B cell (primary cell): ENCODE measurements around the gene LSMEM2. TPM values are rescaled to one million over a fixed set of nuclear protein-coding genes. Genes with fewer than 3 reads are reported as not detected.

Experiments used
- ATAC-seq: fragments of 200-7000 bp; cut with Tn5 transposase; one replicate; pipeline ENCODE4 v1.10.0; 2021; ENCODE audit warnings: low read depth, mild to moderate bottlenecking, moderate number of reproducible peaks, moderate library complexity
- CTCF ChIA-PET: fragments of 350-600 bp; sonication (Branson Sonifier 250); formaldehyde crosslinking; loops from one replicate; lab custom pipeline; 2021; ENCODE audit warnings: antibody characterized with exemption, inconsistent platforms; lab: Charles Lee
- POLR2A ChIA-PET: fragments of 350-600 bp; sonication (Branson Sonifier 250); formaldehyde crosslinking; loops from one replicate; lab custom pipeline; 2021; ENCODE audit warnings: antibody characterized with exemption; lab: Charles Lee
- DNase-seq: peaks from one replicate; pipeline ENCODE4 v3.0.0; 2013
- H2AFZ ChIP-seq: 2 replicates; pipeline ENCODE4 v1.6.1; 2012; ENCODE audit warnings: mild to moderate bottlenecking, low read depth, low read length; ENCODE audit not compliant: insufficient read depth, poor library complexity, severe bottlenecking
- H3K27ac ChIP-seq, 2 donors: 1 replicate in 1 of 2; 2 replicates in 1 of 2; pipeline ENCODE4 v1.5.1; 2012 to 2013; ENCODE audit warnings: low read length in 2 of 2, mild to moderate bottlenecking in 2 of 2, moderate library complexity in 1 of 2
- H3K27me3 ChIP-seq, 4 experiments: fragments of 200-600 bp in 1 of 4; sonication (generic) in 1 of 4; replicated peaks in 1 of 4; 1 replicate in 2 of 4; 2 replicates in 2 of 4; pipeline versions ENCODE4 v1.6.1 to v1.7.0; 2013 to 2016; ENCODE audit warnings: low read length in 3 of 4, mild to moderate bottlenecking in 2 of 4, mixed read lengths in 1 of 4, moderate library complexity in 1 of 4; ENCODE audit not compliant: insufficient read depth in 4 of 4, control insufficient read depth in 3 of 4; ENCODE audit errors: control extremely low read depth in 1 of 4
- H3K36me3 ChIP-seq, 2 experiments: replicated peaks in 1 of 2; 1 replicate in 1 of 2; 2 replicates in 1 of 2; pipeline versions ENCODE4 v1.6.1 to v1.7.1; 2013; ENCODE audit warnings: low read length in 1 of 2; ENCODE audit not compliant: insufficient read depth in 2 of 2, control insufficient read depth in 1 of 2; ENCODE audit errors: control extremely low read depth in 1 of 2, extremely low read depth in 1 of 2
- H3K4me1 ChIP-seq, 2 donors: fragments of 200-600 bp in 1 of 2; sonication (generic) in 1 of 2; 1 replicate in 1 of 2; 2 replicates in 1 of 2; pipeline versions ENCODE4 v1.5.1 to v1.6.1; 2013 to 2017; ENCODE audit warnings: low read length in 2 of 2; ENCODE audit not compliant: control insufficient read depth in 2 of 2, insufficient read depth in 2 of 2
- H3K4me2 ChIP-seq: replicated peaks from 2 replicates; pipeline ENCODE3; 2012; ENCODE audit warnings: mild to moderate bottlenecking, low read depth, low read length; ENCODE audit not compliant: poor library complexity, severe bottlenecking
- H3K4me3 ChIP-seq, 5 experiments: fragments of 200-600 bp in 1 of 5; sonication (generic) in 1 of 5; 1 replicate in 3 of 5; 2 replicates in 2 of 5; pipeline versions ENCODE4 v1.5.1 to v1.7.0; 2011 to 2016; ENCODE audit warnings: low read length in 4 of 5, mild to moderate bottlenecking in 4 of 5, low read depth in 2 of 5, control low read depth in 1 of 5, moderate library complexity in 1 of 5; ENCODE audit not compliant: insufficient read depth in 1 of 5; ENCODE audit errors: control extremely low read depth in 1 of 5, extremely low read depth in 1 of 5
- H3K79me2 ChIP-seq: fragments of 200-600 bp; sonication (generic); one replicate; pipeline ENCODE4 v1.6.0; 2016; ENCODE audit warnings: low read length; ENCODE audit not compliant: control insufficient read depth, insufficient read depth
- H3K9ac ChIP-seq: fragments of 200-600 bp; sonication (generic); 2 replicates; pipeline ENCODE4 v1.6.1; 2017; ENCODE audit warnings: mild to moderate bottlenecking, low read length, moderate library complexity
- H3K9me3 ChIP-seq, 3 donors: one replicate each; pipeline versions ENCODE4 v1.6.1 to v1.7.1; 2013; ENCODE audit warnings: low read length in 2 of 3; ENCODE audit not compliant: control insufficient read depth in 2 of 3, insufficient read depth in 1 of 3; ENCODE audit errors: control extremely low read depth in 1 of 3
- H4K20me1 ChIP-seq: 2 replicates; pipeline ENCODE4 v1.6.0; 2012; ENCODE audit warnings: mild to moderate bottlenecking, low read length; ENCODE audit not compliant: insufficient read depth, control insufficient read depth, poor library complexity, severe bottlenecking
- H3K27ac Mint-ChIP-seq: one replicate; pipeline ENCODE4 v1.8.0; 2021; ENCODE audit warnings: mixed read lengths
- H3K27me3 Mint-ChIP-seq: one replicate; pipeline ENCODE4 v1.8.0; 2021; ENCODE audit warnings: mixed read lengths
- H3K4me1 Mint-ChIP-seq: one replicate; pipeline ENCODE4 v1.8.0; 2021; ENCODE audit warnings: mixed read lengths
- H3K4me3 Mint-ChIP-seq: one replicate; pipeline ENCODE4 v1.8.0; 2021; ENCODE audit warnings: mixed read lengths
- H3K9me3 Mint-ChIP-seq: one replicate; pipeline ENCODE4 v1.8.0; 2022; ENCODE audit warnings: mixed read lengths; ENCODE audit not compliant: insufficient read depth
- CTCF ChIP-seq: fragments of 200-600 bp; IDR thresholded peaks from one replicate; pipeline ENCODE4 v1.8.0; 2022; ENCODE audit warnings: antibody characterized with exemption, mild to moderate bottlenecking
- EZH2 ChIP-seq: IDR thresholded peaks from 2 replicates; pipeline ENCODE4 v1.6.1; 2012; ENCODE audit warnings: borderline replicate concordance, low read depth, mild to moderate bottlenecking, moderate library complexity, low read length; ENCODE audit not compliant: insufficient read depth, poor library complexity, severe bottlenecking
- WGBS: methylation state at CpG from one replicate; pipeline ENCODE4 v1.1.5; 2013; ENCODE audit warnings: missing lambda C conversion rate; ENCODE audit not compliant: insufficient coverage; 5-methylcytosine and 5-hydroxymethylcytosine counted together
- intact Hi-C: fragments of 100-400 bp; cut with micrococcal nuclease; formaldehyde crosslinking; loops from one replicate; pipeline ENCODE4 v1.10.0; 2022
- polyA plus RNA-seq: library from polyadenylated mRNA; depleted of rRNA; stranded (reverse); fragments of >200 nt; gene quantifications from 2 replicates; pipeline ENCODE4 v1.2.3, GENCODE V29; 2012
- total RNA-seq, 2 donors: library from RNA; stranded (reverse); fragments of 120-200 nt in 1 of 2; gene quantifications; 1 replicate in 1 of 2; 2 replicates in 1 of 2; pipeline versions ENCODE4 v1.2.3 to v1.2.4, GENCODE V29; 2013 to 2022

Gene LSMEM2
- total and polyA plus RNA-seq, 2 donors (not counting 1 experiment from before 2014, with no cell fraction given): not detected

GRCh38 chr3:50318163-50318562 is 39.3 kb downstream of the LSMEM2 start:
- no peak for DNase-seq
- Histone ChIP-seq H2AFZ (no peak overlapping the region), H3K27ac (no peak overlapping the region), H3K27me3 (no peaks in the 10 kb centered on the region), H3K79me2 (no peaks in the 10 kb centered on the region), H3K4me3 (no peak overlapping the region), H3K9ac (no peak overlapping the region), H3K4me2 (peak overlapping the region; percentile 26), H4K20me1 (no peaks in the 10 kb centered on the region), H3K36me3 (peaks cover 0 to 3% of the 10 kb centered on the region in 2 experiments), H3K9me3 (peaks cover 0 to 3% (median 0%) of the 10 kb centered on the region in 3 donors), H3K4me1 (peaks cover 25 to 57% of the 10 kb centered on the region in 2 donors)
- H3K4me3 Mint-ChIP-seq: no peak overlapping the region
- CTCF ChIA-PET: interaction anchor here (1.3 to 2.0 kb wide), 2 partner anchors 12 to 224 kb away, joined by 3 to 6 read pairs; no protein-coding TSS in a partner anchor
- no peak for ATAC-seq
- H3K9me3 Mint-ChIP-seq: no peaks in the 10 kb centered on the region
- H3K4me1 Mint-ChIP-seq: peaks cover 44% of the 10 kb centered on the region
- POLR2A ChIA-PET: interaction anchor here (0.6 kb wide), 1 partner anchor 26 kb away, joined by 5 read pairs; no protein-coding TSS in a partner anchor
- no peak for TF ChIP-seq CTCF
- TF ChIP-seq EZH2: no peak
- 92% methylated on average over 11 of the region's 11 CpGs for WGBS
- H3K27ac Mint-ChIP-seq: peak overlapping the region; percentile 72
- intact Hi-C loops: no loop called here
- no peaks in the 10 kb centered on the region for H3K27me3 Mint-ChIP-seq

- no peak for TF ChIP-seq EZH2
- no peak for TF ChIP-seq CTCF
- H3K4me2 ChIP-seq: peak overlapping the region; percentile 26
- no peak overlapping the region for H2AFZ ChIP-seq
- peaks cover 45% of the 10 kb centered on the region for H3K4me1 Mint-ChIP-seq
- WGBS: 75% methylated on average over 10 of the region's 10 CpGs
- no peaks in the 10 kb centered on the region for H3K79me2 ChIP-seq
- intact Hi-C loops: no loop called here
- peaks cover 0 to 3% (median 0%) of the 10 kb centered on the region in 3 donors for H3K9me3 ChIP-seq
- H3K27ac Mint-ChIP-seq: peak overlapping the region; percentile 72
- H3K9me3 Mint-ChIP-seq: no peaks in the 10 kb centered on the region
- peaks cover 25 to 57% of the 10 kb centered on the region in 2 donors for H3K4me1 ChIP-seq
- POLR2A ChIA-PET: interaction anchor here (0.6 kb wide), 1 partner anchor 26 kb away, joined by 5 read pairs; no protein-coding TSS in a partner anchor
- H3K27me3 ChIP-seq: no peaks in the 10 kb centered on the region
- DNase-seq: no peak
- no peak overlapping the region for H3K27ac ChIP-seq
- H3K36me3 ChIP-seq: peaks cover 0 to 3% of the 10 kb centered on the region in 2 experiments
- H3K4me3 Mint-ChIP-seq: peak overlapping the region; percentile 41
- H3K9ac ChIP-seq: no peak overlapping the region
- ATAC-seq: no peak
- H4K20me1 ChIP-seq: no peaks in the 10 kb centered on the region
- no peaks in the 10 kb centered on the region for H3K27me3 Mint-ChIP-seq
- CTCF ChIA-PET: interaction anchor here (0.8 to 2.0 kb wide), 4 partner anchors 12 to 224 kb away, joined by 3 to 6 read pairs (median 4); no protein-coding TSS in a partner anchor
- no peak overlapping the region for H3K4me3 ChIP-seq
Measured at GRCh38 chr3:50318615-50319014, 39.7 kb downstream of the LSMEM2 start.
